ENCODE results near the gene BTN3A1. TPM values are rescaled to one million over a fixed set of nuclear protein-coding genes. Genes with fewer than 3 reads are reported as not detected.

The BTN3A1 gene
- total and polyA plus RNA-seq, 2 of the 13 experiments (the other 11 are each of a cell fraction or from before 2014, with no cell fraction given): 13.3 to 14.0 TPM

DNA sequence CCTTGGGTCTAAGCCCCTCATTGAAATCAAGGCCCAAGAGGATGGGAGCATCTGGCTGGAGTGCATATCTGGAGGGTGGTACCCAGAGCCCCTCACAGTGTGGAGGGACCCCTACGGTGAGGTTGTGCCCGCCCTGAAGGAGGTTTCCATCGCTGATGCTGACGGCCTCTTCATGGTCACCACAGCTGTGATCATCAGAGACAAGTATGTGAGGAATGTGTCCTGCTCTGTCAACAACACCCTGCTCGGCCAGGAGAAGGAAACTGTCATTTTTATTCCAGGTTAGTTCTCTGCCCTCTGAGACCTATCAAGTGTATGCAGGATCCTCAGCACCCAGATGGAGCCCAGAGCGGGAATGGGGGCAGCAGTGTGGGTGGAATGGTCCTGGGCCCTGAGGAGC, 14.1 kb upstream of the BTN3A1 start (continued):
- TF ChIP-seq NR0B2 (CRISPR knock-in tag; IDR thresholded peaks at IDR 0.05) (no peak), PITX1 (CRISPR knock-in tag; IDR thresholded peaks at IDR 0.05) (peak; percentile 29; the same call in 1 of the 2 replicates), ZNF562 (CRISPR knock-in tag; IDR thresholded peaks at IDR 0.05; ENCODE audit: borderline replicate concordance) (no peak), JUND (CRISPR knock-in tag; IDR thresholded peaks at IDR 0.05) (no peak), ZMYM3 (CRISPR knock-in tag; IDR thresholded peaks at IDR 0.05) (peak; percentile 24; the same call in 1 of the 2 replicates), TEAD3 (CRISPR knock-in tag; optimal IDR thresholded peaks at IDR 0.05; ENCODE audit: borderline replicate concordance) (peak; percentile 100), SOX13 (IDR thresholded peaks at IDR 0.05) (no peak), SOX13 (CRISPR knock-in tag; conservative IDR thresholded peaks at IDR 0.05 in 1 of 2, IDR thresholded peaks at IDR 0.05 in 1 of 2) (peak in 1 of 2 experiments; percentile 43; a peak in 2 of 4 replicates), FIP1L1 (IDR thresholded peaks at IDR 0.05; ENCODE audit: borderline replicate concordance, insufficient read depth, low read depth, low read length) (no peak), BORCS8-MEF2B (CRISPR knock-in tag; IDR thresholded peaks at IDR 0.05) (no peak), SOX5 (CRISPR knock-in tag; IDR thresholded peaks at IDR 0.05; ENCODE audit: borderline replicate concordance) (peak; percentile 26; the same call in 1 of the 2 replicates)
- TF ChIP-seq, protein P1, sequence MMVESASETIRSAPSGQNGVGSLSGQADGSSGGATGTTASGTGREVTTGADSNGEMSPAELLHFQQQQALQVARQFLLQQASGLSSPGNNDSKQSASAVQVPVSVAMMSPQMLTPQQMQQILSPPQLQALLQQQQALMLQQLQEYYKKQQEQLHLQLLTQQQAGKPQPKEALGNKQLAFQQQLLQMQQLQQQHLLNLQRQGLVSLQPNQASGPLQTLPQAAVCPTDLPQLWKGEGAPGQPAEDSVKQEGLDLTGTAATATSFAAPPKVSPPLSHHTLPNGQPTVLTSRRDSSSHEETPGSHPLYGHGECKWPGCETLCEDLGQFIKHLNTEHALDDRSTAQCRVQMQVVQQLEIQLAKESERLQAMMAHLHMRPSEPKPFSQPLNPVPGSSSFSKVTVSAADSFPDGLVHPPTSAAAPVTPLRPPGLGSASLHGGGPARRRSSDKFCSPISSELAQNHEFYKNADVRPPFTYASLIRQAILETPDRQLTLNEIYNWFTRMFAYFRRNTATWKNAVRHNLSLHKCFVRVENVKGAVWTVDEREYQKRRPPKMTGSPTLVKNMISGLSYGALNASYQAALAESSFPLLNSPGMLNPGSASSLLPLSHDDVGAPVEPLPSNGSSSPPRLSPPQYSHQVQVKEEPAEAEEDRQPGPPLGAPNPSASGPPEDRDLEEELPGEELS (CRISPR knock-in tag; IDR thresholded peaks at IDR 0.05): 0 out of 2 replicates have a peak, but pooled peaks have one; percentile 37
- TF ChIP-seq, protein P2, sequence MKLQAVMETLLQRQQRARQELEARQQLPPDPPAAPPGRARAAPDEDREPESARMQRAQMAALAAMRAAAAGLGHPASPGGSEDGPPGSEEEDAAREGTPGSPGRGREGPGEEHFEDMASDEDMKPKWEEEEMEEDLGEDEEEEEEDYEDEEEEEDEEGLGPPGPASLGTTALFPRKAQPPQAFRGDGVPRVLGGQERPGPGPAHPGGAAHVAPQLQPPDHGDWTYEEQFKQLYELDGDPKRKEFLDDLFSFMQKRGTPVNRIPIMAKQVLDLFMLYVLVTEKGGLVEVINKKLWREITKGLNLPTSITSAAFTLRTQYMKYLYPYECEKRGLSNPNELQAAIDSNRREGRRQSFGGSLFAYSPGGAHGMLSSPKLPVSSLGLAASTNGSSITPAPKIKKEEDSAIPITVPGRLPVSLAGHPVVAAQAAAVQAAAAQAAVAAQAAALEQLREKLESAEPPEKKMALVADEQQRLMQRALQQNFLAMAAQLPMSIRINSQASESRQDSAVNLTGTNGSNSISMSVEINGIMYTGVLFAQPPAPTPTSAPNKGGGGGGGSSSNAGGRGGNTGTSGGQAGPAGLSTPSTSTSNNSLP (IDR thresholded peaks at IDR 0.05; ENCODE audit: low read depth, low read length): peak; percentile 51; the same call in 1 of the 2 replicates
- TF ChIP-seq, protein P3, sequence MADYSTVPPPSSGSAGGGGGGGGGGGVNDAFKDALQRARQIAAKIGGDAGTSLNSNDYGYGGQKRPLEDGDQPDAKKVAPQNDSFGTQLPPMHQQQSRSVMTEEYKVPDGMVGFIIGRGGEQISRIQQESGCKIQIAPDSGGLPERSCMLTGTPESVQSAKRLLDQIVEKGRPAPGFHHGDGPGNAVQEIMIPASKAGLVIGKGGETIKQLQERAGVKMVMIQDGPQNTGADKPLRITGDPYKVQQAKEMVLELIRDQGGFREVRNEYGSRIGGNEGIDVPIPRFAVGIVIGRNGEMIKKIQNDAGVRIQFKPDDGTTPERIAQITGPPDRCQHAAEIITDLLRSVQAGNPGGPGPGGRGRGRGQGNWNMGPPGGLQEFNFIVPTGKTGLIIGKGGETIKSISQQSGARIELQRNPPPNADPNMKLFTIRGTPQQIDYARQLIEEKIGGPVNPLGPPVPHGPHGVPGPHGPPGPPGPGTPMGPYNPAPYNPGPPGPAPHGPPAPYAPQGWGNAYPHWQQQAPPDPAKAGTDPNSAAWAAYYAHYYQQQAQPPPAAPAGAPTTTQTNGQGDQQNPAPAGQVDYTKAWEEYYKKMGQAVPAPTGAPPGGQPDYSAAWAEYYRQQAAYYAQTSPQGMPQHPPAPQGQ (CRISPR knock-in tag; IDR thresholded peaks at IDR 0.05; ENCODE audit: borderline replicate concordance): no peak
- TF ChIP-seq, protein P4, sequence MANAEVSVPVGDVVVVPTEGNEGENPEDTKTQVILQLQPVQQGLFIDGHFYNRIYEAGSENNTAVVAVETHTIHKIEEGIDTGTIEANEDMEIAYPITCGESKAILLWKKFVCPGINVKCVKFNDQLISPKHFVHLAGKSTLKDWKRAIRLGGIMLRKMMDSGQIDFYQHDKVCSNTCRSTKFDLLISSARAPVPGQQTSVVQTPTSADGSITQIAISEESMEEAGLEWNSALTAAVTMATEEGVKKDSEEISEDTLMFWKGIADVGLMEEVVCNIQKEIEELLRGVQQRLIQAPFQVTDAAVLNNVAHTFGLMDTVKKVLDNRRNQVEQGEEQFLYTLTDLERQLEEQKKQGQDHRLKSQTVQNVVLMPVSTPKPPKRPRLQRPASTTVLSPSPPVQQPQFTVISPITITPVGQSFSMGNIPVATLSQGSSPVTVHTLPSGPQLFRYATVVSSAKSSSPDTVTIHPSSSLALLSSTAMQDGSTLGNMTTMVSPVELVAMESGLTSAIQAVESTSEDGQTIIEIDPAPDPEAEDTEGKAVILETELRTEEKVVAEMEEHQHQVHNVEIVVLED (CRISPR knock-in tag; IDR thresholded peaks at IDR 0.05; ENCODE audit: borderline replicate concordance): no peak
